Measurements from ENCODE around the gene CLTCL1.

GRCh38 chr22:19271273-19271855, 20.2 kb downstream of the CLTCL1 start:
- TF ChIP-seq CTCF (IDR thresholded peaks at IDR 0.05) (no peak), POLR2A (IDR thresholded peaks at IDR 0.05) (no peak)

Measured in right lobe of liver (tissue), 4 donors.